ENCODE measurements around the gene PPP6R3.
"Not testable (repeated sequence)": the region's sequence is repeated elsewhere in the genome, so short reads cannot be mapped to it uniquely, and the experiment has no call there.

The PPP6R3 gene

DNA sequence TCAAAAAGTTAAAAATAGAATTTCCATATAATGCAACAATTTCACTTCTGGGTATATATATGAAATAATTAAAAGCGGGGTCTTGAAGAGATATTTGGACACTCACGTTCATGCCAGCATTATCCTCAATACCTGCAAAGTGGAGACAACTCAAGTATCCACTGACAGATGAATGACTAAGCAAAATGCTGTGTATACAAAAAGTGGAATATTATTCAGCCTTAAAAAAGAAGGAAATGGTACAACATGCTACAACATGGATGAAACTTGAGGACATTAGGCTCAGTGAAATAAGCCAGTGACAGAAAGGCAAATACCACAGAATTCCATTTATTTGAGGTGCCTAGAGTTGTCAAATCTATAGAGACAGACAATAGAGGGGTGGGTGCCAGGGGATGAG, 161.3 kb downstream of the PPP6R3 start:
- TF ChIP-seq, protein P1, sequence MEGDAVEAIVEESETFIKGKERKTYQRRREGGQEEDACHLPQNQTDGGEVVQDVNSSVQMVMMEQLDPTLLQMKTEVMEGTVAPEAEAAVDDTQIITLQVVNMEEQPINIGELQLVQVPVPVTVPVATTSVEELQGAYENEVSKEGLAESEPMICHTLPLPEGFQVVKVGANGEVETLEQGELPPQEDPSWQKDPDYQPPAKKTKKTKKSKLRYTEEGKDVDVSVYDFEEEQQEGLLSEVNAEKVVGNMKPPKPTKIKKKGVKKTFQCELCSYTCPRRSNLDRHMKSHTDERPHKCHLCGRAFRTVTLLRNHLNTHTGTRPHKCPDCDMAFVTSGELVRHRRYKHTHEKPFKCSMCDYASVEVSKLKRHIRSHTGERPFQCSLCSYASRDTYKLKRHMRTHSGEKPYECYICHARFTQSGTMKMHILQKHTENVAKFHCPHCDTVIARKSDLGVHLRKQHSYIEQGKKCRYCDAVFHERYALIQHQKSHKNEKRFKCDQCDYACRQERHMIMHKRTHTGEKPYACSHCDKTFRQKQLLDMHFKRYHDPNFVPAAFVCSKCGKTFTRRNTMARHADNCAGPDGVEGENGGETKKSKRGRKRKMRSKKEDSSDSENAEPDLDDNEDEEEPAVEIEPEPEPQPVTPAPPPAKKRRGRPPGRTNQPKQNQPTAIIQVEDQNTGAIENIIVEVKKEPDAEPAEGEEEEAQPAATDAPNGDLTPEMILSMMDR (conservative IDR thresholded peaks at IDR 0.05; ENCODE audit: low read depth, low read length): no peak
- Histone ChIP-seq H3K27ac (no peak overlapping the region), H3K4me3 (IDR thresholded peaks at IDR 0.05; ENCODE audit: insufficient read depth, low read depth, low read length) (no peak overlapping the region), H2AFZ (ENCODE audit: low read depth) (no peak overlapping the region), H3K27me3 (ENCODE audit: insufficient read depth, low read depth) (no peaks in the 10 kb centered on the region), H4K20me1 (ENCODE audit: insufficient read depth) (no peaks in the 10 kb centered on the region), H3K36me3 (ENCODE audit: insufficient read depth) (no peaks in the 10 kb centered on the region), H3K9ac (no peak overlapping the region), H3K4me2 (no peak overlapping the region), H3K79me2 (ENCODE audit: insufficient read depth, low read depth) (no peaks in the 10 kb centered on the region), H3K4me1 (ENCODE audit: low read depth, poor library complexity, severe bottlenecking) (no peaks in the 10 kb centered on the region)

DNA sequence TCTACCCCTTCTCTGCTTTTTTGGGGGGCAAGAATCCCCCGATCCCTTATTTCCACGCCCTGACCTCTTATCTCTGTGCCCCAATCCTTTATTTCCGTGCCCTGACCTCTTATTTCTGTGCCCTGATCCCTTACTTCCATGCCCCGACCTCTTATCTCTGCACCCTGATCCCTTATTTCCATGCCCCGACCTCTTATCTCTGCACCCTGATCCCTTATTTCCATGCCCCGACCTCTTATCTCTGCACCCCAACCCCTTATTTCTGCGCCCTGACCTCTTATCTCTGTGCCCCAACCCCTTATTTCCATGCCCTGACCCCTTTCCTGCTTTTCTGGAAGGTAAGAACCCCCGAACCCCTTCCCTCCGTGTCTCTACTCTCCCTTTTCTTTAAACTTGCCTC, 163.2 kb downstream of the PPP6R3 start:
- not testable (repeated sequence) for H3K27me3 ChIP-seq (ENCODE audit: insufficient read depth, low read depth); H4K20me1 ChIP-seq (ENCODE audit: insufficient read depth); H3K9ac ChIP-seq; H3K4me1 ChIP-seq (ENCODE audit: low read depth, poor library complexity, severe bottlenecking); H3K36me3 ChIP-seq (ENCODE audit: insufficient read depth); H3K27ac ChIP-seq; H3K4me3 ChIP-seq (IDR thresholded peaks at IDR 0.05; ENCODE audit: insufficient read depth, low read depth, low read length); H3K79me2 ChIP-seq (ENCODE audit: insufficient read depth, low read depth); H3K4me2 ChIP-seq; H2AFZ ChIP-seq (ENCODE audit: low read depth)

DNA sequence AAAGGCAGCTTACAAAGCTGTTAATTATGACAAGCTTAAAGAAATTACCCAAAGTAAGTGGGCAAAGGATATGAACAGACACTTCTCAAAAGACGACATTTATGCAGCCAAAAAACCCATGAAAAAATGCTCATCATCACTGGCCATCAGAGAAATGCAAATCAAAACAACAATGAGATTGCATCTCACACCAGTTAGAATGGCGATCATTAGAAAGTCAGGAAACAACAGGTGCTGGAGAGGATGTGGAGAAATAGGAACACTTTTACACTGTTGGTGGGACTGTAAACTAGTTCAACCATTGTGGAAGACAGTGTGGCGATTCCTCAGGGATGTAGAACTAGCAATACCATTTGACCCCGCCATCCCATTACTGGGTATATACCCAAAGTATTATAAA, 164.5 kb downstream of the PPP6R3 start:
- not testable (repeated sequence) for H2AFZ ChIP-seq (ENCODE audit: low read depth); H3K79me2 ChIP-seq (ENCODE audit: insufficient read depth, low read depth); H3K4me3 ChIP-seq (IDR thresholded peaks at IDR 0.05; ENCODE audit: insufficient read depth, low read depth, low read length); H4K20me1 ChIP-seq (ENCODE audit: insufficient read depth); H3K27ac ChIP-seq; H3K4me1 ChIP-seq (ENCODE audit: low read depth, poor library complexity, severe bottlenecking); H3K9ac ChIP-seq; H3K4me2 ChIP-seq; H3K27me3 ChIP-seq (ENCODE audit: insufficient read depth, low read depth); H3K36me3 ChIP-seq (ENCODE audit: insufficient read depth)

DNA sequence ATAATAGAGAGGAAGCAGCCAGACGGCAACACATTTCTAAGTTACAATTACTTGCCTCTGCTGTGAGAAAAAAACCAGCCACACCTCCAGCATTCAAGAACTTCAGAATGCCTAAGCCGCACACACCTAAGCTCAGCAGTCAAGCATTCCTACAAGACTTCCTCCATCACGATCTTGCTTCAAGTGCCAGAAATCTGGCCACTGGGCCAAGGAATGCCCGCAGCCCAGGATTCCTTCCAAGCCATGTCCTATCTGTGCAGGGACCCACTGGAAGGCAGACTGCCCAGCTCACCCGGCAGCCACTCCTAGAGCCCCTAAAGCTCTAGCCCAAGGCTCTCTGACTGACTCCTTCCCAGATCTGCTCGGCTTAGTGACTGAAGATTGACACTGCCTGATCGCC, 165.7 kb downstream of the PPP6R3 start:
- H3K4me2 ChIP-seq; H3K27me3 ChIP-seq (ENCODE audit: insufficient read depth, low read depth); H3K4me3 ChIP-seq (IDR thresholded peaks at IDR 0.05; ENCODE audit: insufficient read depth, low read depth, low read length); H2AFZ ChIP-seq (ENCODE audit: low read depth); H3K27ac ChIP-seq; H3K79me2 ChIP-seq (ENCODE audit: insufficient read depth, low read depth); H3K4me1 ChIP-seq (ENCODE audit: low read depth, poor library complexity, severe bottlenecking); H4K20me1 ChIP-seq (ENCODE audit: insufficient read depth); H3K36me3 ChIP-seq (ENCODE audit: insufficient read depth); H3K9ac ChIP-seq: not testable (repeated sequence)

DNA sequence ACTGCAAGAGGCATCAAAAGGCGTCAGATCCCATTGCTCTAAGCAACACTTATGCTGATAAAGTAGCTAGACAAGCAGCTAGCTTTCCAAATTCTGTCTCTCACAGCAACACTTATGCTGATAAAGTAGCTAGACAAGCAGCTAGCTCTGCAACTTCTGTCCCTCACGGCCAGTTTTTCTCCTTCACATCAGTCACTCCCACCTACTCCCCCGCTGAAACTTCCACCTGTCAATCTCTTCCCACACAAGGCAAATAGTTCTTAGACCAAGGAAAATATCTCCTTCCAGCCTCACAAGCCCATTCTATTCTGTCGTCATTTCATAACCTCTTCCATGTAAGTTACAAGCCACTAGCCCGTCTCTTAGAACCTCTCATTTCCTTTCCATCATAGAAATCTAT, 168.3 kb downstream of the PPP6R3 start:
- not testable (repeated sequence) for H3K4me2 ChIP-seq; H2AFZ ChIP-seq (ENCODE audit: low read depth); H3K79me2 ChIP-seq (ENCODE audit: insufficient read depth, low read depth)

DNA sequence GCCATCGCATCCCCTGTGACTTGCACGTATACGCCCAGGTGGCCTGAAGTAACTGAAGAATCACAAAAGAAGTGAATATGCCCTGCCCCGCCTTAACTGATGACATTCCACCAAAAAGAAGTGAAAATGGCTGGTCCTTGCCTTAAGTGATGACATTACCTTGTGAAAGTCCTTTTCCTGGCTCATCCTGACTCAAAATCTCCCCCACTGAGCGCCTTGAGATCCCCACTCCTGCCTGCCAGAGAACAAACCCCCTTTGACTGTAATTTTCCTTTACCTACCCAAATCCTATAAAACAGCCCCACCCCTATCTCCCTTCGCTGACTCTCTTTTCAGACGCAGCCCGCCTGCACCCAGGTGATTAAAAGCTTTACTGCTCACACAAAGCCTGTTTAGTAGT, 171.8 kb downstream of the PPP6R3 start:
- not testable (repeated sequence) for H3K9ac ChIP-seq; H2AFZ ChIP-seq (ENCODE audit: low read depth)

More for the DNA sequence above, 168.3 kb downstream of the PPP6R3 start:
- not testable (repeated sequence) for H3K36me3 ChIP-seq (ENCODE audit: insufficient read depth); H4K20me1 ChIP-seq (ENCODE audit: insufficient read depth); H3K4me3 ChIP-seq (IDR thresholded peaks at IDR 0.05; ENCODE audit: insufficient read depth, low read depth, low read length); H3K27me3 ChIP-seq (ENCODE audit: insufficient read depth, low read depth); H3K9ac ChIP-seq; H3K27ac ChIP-seq; H3K4me1 ChIP-seq (ENCODE audit: low read depth, poor library complexity, severe bottlenecking)

DNA sequence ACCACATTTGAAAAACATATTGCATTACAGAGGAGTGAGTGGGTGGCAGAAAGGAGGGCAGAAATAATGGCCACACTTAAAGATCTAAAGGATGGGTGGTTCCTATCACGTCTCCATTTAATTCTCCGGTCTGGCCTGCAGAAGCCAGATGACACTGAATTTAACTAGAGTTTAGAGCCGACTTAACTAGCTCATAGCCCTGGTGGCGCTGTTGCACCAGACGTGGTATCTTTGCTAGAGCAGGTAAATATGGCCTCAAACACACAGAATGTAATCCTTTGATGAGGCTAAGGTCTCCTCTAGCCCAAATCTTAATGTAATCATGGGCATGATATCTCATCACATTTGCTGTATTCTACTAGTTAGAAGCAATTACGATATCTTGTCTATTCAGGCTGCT, 172.2 kb downstream of the PPP6R3 start:
- H3K36me3 ChIP-seq (ENCODE audit: insufficient read depth): no peaks in the 10 kb centered on the region
- no peak overlapping the region for H3K4me2 ChIP-seq
- H3K27me3 ChIP-seq (ENCODE audit: insufficient read depth, low read depth): no peaks in the 10 kb centered on the region
- H3K9ac ChIP-seq: no peak overlapping the region
- no peak overlapping the region for H3K4me3 ChIP-seq (IDR thresholded peaks at IDR 0.05; ENCODE audit: insufficient read depth, low read depth, low read length)
- no peaks in the 10 kb centered on the region for H4K20me1 ChIP-seq (ENCODE audit: insufficient read depth)
- TF ChIP-seq, protein P1 (conservative IDR thresholded peaks at IDR 0.05; ENCODE audit: low read depth, low read length): peak; percentile 51
- no peaks in the 10 kb centered on the region for H3K4me1 ChIP-seq (ENCODE audit: low read depth, poor library complexity, severe bottlenecking)
- no peak overlapping the region for H3K27ac ChIP-seq
- H3K79me2 ChIP-seq (ENCODE audit: insufficient read depth, low read depth): no peaks in the 10 kb centered on the region
- no peak overlapping the region for H2AFZ ChIP-seq (ENCODE audit: low read depth)

More for the DNA sequence above, 171.8 kb downstream of the PPP6R3 start:
- H3K4me2 ChIP-seq; H3K27ac ChIP-seq; H3K27me3 ChIP-seq (ENCODE audit: insufficient read depth, low read depth); H3K4me3 ChIP-seq (IDR thresholded peaks at IDR 0.05; ENCODE audit: insufficient read depth, low read depth, low read length); H3K79me2 ChIP-seq (ENCODE audit: insufficient read depth, low read depth); H3K36me3 ChIP-seq (ENCODE audit: insufficient read depth); H4K20me1 ChIP-seq (ENCODE audit: insufficient read depth); H3K4me1 ChIP-seq (ENCODE audit: low read depth, poor library complexity, severe bottlenecking): not testable (repeated sequence)

DNA sequence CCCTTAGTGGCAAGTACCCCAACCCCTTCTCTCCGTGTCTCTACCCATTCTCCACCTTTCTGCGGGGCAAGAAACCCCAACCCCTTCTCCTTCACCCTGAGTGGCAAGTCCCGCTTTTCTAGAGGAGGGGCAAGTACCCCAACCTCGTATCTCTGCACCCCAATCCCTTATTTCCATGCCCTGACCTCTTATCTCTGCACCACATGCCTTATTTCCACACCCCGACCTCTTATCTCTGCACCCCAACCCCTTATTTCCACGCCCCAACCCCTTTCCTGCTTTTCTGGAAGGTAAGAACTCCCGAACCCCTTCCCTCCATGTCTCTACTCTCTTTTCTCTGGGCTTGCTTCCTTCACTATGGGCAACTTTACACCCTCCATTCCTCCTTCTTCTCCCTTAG, 174.1 kb downstream of the PPP6R3 start:
- H3K27ac ChIP-seq; H4K20me1 ChIP-seq (ENCODE audit: insufficient read depth); H2AFZ ChIP-seq (ENCODE audit: low read depth); H3K79me2 ChIP-seq (ENCODE audit: insufficient read depth, low read depth); H3K36me3 ChIP-seq (ENCODE audit: insufficient read depth); H3K9ac ChIP-seq; H3K4me2 ChIP-seq; H3K27me3 ChIP-seq (ENCODE audit: insufficient read depth, low read depth); H3K4me1 ChIP-seq (ENCODE audit: low read depth, poor library complexity, severe bottlenecking); H3K4me3 ChIP-seq (IDR thresholded peaks at IDR 0.05; ENCODE audit: insufficient read depth, low read depth, low read length): not testable (repeated sequence)

DNA sequence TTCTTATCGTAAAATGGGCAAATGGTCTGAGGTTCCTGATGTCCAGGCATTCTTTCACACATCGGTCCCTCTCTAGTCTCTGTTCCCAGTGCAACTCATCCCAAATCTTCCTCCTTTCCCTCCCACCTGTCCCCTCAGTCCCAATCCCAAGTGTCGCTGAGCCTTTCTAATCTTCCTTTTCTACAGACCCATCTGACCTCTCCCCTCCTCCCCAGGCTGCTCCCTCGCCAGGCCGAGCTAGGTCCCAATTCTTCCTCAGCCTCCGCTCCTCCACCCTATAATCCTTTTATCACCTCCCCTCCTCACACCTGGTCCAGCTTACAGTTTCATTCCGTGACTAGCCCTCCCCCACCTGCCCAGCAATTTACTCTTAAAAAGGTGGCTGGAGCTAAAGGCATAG, 174.6 kb downstream of the PPP6R3 start:
- not testable (repeated sequence) for H2AFZ ChIP-seq (ENCODE audit: low read depth); H3K79me2 ChIP-seq (ENCODE audit: insufficient read depth, low read depth); H3K4me3 ChIP-seq (IDR thresholded peaks at IDR 0.05; ENCODE audit: insufficient read depth, low read depth, low read length); H3K27ac ChIP-seq; H3K4me1 ChIP-seq (ENCODE audit: low read depth, poor library complexity, severe bottlenecking); H3K36me3 ChIP-seq (ENCODE audit: insufficient read depth); H4K20me1 ChIP-seq (ENCODE audit: insufficient read depth); H3K4me2 ChIP-seq; H3K27me3 ChIP-seq (ENCODE audit: insufficient read depth, low read depth); H3K9ac ChIP-seq

All from KMS-11 (cell line).